ENCODE data around the gene FUT7. TPM values are rescaled to one million over a fixed set of nuclear protein-coding genes. Genes with fewer than 3 reads are reported as not detected.

Gene FUT7
- total RNA-seq (2021) (not detected in 2 replicates), Bru-seq, nascent RNA (percentile 15 among the genes with signal in this experiment), BruChase-seq, experiment 1, labeled RNA remaining after a 2-hour chase (percentile 14 among the genes with signal in this experiment), BruChase-seq, experiment 2, labeled RNA remaining after a 6-hour chase (percentile 37 among the genes with signal in this experiment)
- long read RNA-seq = 0 reads

GRCh38 chr9:137031904-137032640 is at the start of gene FUT7:
Gene FUT7, minus strand, starts transcription at chr9:137032088. Its CDS starts 97 bp downstream, at chr9:137031991.
- Histone ChIP-seq H3K4me1 (ENCODE audit: insufficient read depth, low read length, poor library complexity, severe bottlenecking) (peaks cover 19% of the 10 kb centered on the region), H3K36me3 (ENCODE audit: insufficient read depth, low read length, poor library complexity, severe bottlenecking) (no peaks in the 10 kb centered on the region), H3K4me3 (ENCODE audit: low read depth, low read length, poor library complexity, severe bottlenecking) (no peak within 1 kb of the TSS), H3K9me3 (ENCODE audit: low read depth, low read length, poor library complexity, severe bottlenecking) (no peaks in the 10 kb centered on the region), H3K27ac (ENCODE audit: low read depth, low read length, poor library complexity, severe bottlenecking) (no peak within 1 kb of the TSS), H3K27me3 (replicated peaks; ENCODE audit: insufficient read depth, low read depth, low read length, poor library complexity) (no peaks in the 10 kb centered on the region)
- CTCF ChIA-PET = interaction anchor here (0.6 to 0.8 kb wide), 2 partner anchors 33 to 35 kb away, joined by 3 to 4 read pairs; no protein-coding TSS in a partner anchor
- TF ChIP-seq CTCF (conservative IDR thresholded peaks at IDR 0.05; ENCODE audit: low read depth, low read length) (no peak), EZH2 (IDR thresholded peaks at IDR 0.05; ENCODE audit: borderline replicate concordance, low read depth, low read length, poor library complexity, severe bottlenecking) (no peak)
- no peak for DNase-seq (ENCODE audit: low spot score)
- intact Hi-C loops (cut with micrococcal nuclease; ENCODE audit: unreplicated experiment) = no loop called here
- no TSS peak for BruUV-seq (replicated peaks)
- POLR2A ChIA-PET (ENCODE audit: low non-redundant PET) = no interaction called here

- peaks cover 20% of the 10 kb centered on the region for H3K4me1 ChIP-seq (ENCODE audit: insufficient read depth, low read length, poor library complexity, severe bottlenecking)
- H3K9me3 ChIP-seq (ENCODE audit: low read depth, low read length, poor library complexity, severe bottlenecking) = no peaks in the 10 kb centered on the region
- no peak overlapping the region for H3K27ac ChIP-seq (ENCODE audit: low read depth, low read length, poor library complexity, severe bottlenecking)
- no TSS peak for BruUV-seq (replicated peaks)
- no peak overlapping the region for H3K4me3 ChIP-seq (ENCODE audit: low read depth, low read length, poor library complexity, severe bottlenecking)
- no peak for DNase-seq (ENCODE audit: low spot score)
- POLR2A ChIA-PET (ENCODE audit: low non-redundant PET) = no interaction called here
- H3K36me3 ChIP-seq (ENCODE audit: insufficient read depth, low read length, poor library complexity, severe bottlenecking) = peaks cover 5% of the 10 kb centered on the region
- intact Hi-C loops (cut with micrococcal nuclease; ENCODE audit: unreplicated experiment) = no loop called here
- CTCF ChIA-PET = no interaction called here
- TF ChIP-seq EZH2 (IDR thresholded peaks at IDR 0.05; ENCODE audit: borderline replicate concordance, low read depth, low read length, poor library complexity, severe bottlenecking) (no peak), CTCF (conservative IDR thresholded peaks at IDR 0.05; ENCODE audit: low read depth, low read length) (no peak)
- no peaks in the 10 kb centered on the region for H3K27me3 ChIP-seq (replicated peaks; ENCODE audit: insufficient read depth, low read depth, low read length, poor library complexity)
Measured at GRCh38 chr9:137080260-137081122, 48.6 kb upstream of the FUT7 start.

GRCh38 chr9:137079401-137079787 is 47.5 kb upstream of the FUT7 start:
- intact Hi-C loops (cut with micrococcal nuclease; ENCODE audit: unreplicated experiment) = no loop called here
- CTCF ChIA-PET = interaction anchor here (0.9 kb wide), 1 partner anchor 30 kb away, joined by 3 read pairs; no protein-coding TSS in a partner anchor

More at GRCh38 chr9:137079401-137079787, 47.5 kb upstream of the FUT7 start:
- Histone ChIP-seq H3K27me3 (replicated peaks; ENCODE audit: insufficient read depth, low read depth, low read length, poor library complexity) (no peaks in the 10 kb centered on the region), H3K27ac (ENCODE audit: low read depth, low read length, poor library complexity, severe bottlenecking) (no peak overlapping the region), H3K4me1 (ENCODE audit: insufficient read depth, low read length, poor library complexity, severe bottlenecking) (peaks cover 15% of the 10 kb centered on the region), H3K36me3 (ENCODE audit: insufficient read depth, low read length, poor library complexity, severe bottlenecking) (peaks cover 5% of the 10 kb centered on the region), H3K4me3 (ENCODE audit: low read depth, low read length, poor library complexity, severe bottlenecking) (no peak overlapping the region), H3K9me3 (ENCODE audit: low read depth, low read length, poor library complexity, severe bottlenecking) (no peaks in the 10 kb centered on the region)
- no peak for TF ChIP-seq EZH2 (IDR thresholded peaks at IDR 0.05; ENCODE audit: borderline replicate concordance, low read depth, low read length, poor library complexity, severe bottlenecking)
- POLR2A ChIA-PET (ENCODE audit: low non-redundant PET) = no interaction called here
- no peak for DNase-seq (ENCODE audit: low spot score)
- no TSS peak for BruUV-seq (replicated peaks)
